ENCODE results near the gene GTF2IRD1.

The GTF2IRD1 gene

GRCh38 chr7:74570533-74571156 is 116.9 kb downstream of the GTF2IRD1 start:
- no peak for DNase-seq

- DNase-seq = no peak
Observed at GRCh38 chr7:74572301-74572979, 118.7 kb downstream of the GTF2IRD1 start.

GRCh38 chr7:74573512-74573911 is 119.8 kb downstream of the GTF2IRD1 start:
- DNase-seq = no peak

GRCh38 chr7:74575083-74575784 is 121.5 kb downstream of the GTF2IRD1 start:
- no peak for DNase-seq

GRCh38 chr7:74575811-74576210 is 122.1 kb downstream of the GTF2IRD1 start:
- no peak for DNase-seq

GRCh38 chr7:74579800-74580685 is 126.3 kb downstream of the GTF2IRD1 start:
- no peak for DNase-seq

- DNase-seq = no peak
Observed at GRCh38 chr7:74581916-74582440, 128.3 kb downstream of the GTF2IRD1 start.

GRCh38 chr7:74582447-74583039 is 128.8 kb downstream of the GTF2IRD1 start:
- DNase-seq = no peak

GRCh38 chr7:74583630-74584029 is 129.9 kb downstream of the GTF2IRD1 start:
- no peak for DNase-seq

- no peak for DNase-seq
Observed at GRCh38 chr7:74584160-74584954, 130.7 kb downstream of the GTF2IRD1 start.

GRCh38 chr7:74585844-74586243 is 132.1 kb downstream of the GTF2IRD1 start:
- DNase-seq = no peak

GRCh38 chr7:74586258-74587175 is 132.8 kb downstream of the GTF2IRD1 start:
- DNase-seq = no peak

- DNase-seq = no peak
Observed at GRCh38 chr7:74587435-74588126, 133.9 kb downstream of the GTF2IRD1 start.

- no peak for DNase-seq
Observed at GRCh38 chr7:74590813-74591212, 137.1 kb downstream of the GTF2IRD1 start.

GRCh38 chr7:74598558-74598957 is 144.9 kb downstream of the GTF2IRD1 start:
- DNase-seq = no peak

GRCh38 chr7:74599244-74599643 is 145.5 kb downstream of the GTF2IRD1 start:
- no peak for DNase-seq

GRCh38 chr7:74604326-74605020 is 150.8 kb downstream of the GTF2IRD1 start:
- DNase-seq = no peak

GRCh38 chr7:74606101-74606908 is 152.6 kb downstream of the GTF2IRD1 start:
- no peak for DNase-seq

All from activated CD4-positive, alpha-beta T cell treated with anti-CD3 and anti-CD28 coated beads for 1 hour (primary cell).